T47D (cell line): ENCODE data around the gene NPTX1.
A peak's percentile ranks its signal among the peaks of the same experiment; 100 is the strongest.

ENCODE experiments used
- DNase-seq, 2 experiments: peaks; one replicate each; pipeline versions ENCODE4 v3.0.0 to v3.0.0-alpha.2; 2011 to 2012; ENCODE audit warnings: low read depth in 1 of 2, low spot score in 1 of 2
- JUND ChIP-seq: IDR thresholded peaks from 2 replicates; pipeline ENCODE4 v1.6.1; 2012; ENCODE audit warnings: low read depth
- in situ Hi-C: cut with HindIII; loops from 2 replicates; pipeline ENCODE4 v1.10.0; 2016; ENCODE audit warnings: low sequenced_read_pairs, low pct_unique_long_range_greater_than_20kb

The NPTX1 gene, protein sequence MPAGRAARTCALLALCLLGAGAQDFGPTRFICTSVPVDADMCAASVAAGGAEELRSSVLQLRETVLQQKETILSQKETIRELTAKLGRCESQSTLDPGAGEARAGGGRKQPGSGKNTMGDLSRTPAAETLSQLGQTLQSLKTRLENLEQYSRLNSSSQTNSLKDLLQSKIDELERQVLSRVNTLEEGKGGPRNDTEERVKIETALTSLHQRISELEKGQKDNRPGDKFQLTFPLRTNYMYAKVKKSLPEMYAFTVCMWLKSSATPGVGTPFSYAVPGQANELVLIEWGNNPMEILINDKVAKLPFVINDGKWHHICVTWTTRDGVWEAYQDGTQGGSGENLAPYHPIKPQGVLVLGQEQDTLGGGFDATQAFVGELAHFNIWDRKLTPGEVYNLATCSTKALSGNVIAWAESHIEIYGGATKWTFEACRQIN

DNA sequence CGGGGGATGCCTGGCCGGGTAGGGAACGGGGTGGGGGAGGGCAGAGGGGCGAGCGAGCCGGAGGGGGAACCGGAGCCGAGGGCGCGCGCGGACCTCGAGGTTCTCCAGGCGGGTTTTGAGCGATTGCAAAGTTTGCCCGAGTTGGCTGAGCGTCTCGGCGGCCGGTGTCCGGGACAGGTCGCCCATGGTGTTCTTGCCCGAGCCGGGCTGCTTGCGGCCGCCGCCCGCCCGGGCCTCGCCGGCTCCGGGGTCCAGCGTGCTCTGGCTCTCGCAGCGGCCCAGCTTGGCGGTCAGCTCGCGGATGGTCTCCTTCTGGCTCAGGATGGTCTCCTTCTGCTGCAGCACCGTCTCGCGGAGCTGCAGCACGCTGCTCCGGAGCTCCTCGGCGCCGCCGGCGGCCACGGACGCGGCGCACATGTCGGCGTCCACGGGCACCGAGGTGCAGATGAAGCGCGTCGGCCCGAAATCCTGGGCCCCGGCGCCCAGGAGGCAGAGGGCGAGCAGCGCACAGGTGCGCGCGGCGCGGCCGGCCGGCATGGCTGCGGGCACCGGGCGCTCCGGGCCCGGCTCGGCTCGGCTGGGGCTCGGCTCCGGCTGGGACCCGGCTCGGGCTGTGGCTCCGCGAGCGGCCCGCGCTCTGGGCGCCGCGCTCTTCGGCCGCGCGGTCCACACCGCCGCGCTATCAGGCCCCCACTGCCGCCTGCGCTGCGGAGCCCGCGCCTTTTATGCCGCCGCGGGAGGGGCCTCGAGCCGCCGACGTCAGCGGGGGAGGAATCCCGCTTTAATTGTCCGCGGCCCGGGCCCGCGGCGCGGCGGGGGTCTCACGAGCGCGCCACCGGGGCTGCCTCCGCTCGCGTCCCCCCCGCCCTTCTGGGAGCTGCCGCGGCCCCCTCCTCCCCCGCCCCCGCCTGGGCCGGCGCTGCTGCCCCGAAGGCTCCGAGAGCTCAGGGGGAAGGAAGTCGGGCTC is at the start of gene NPTX1:
NPTX1 (minus strand) TSS at position 698 of the 967 bp plus-strand sequence; CDS start at position 537, 161 bp downstream.
- in situ Hi-C loops, result no loop called here
- TF ChIP-seq JUND, result no peak
- DNase-seq, result peak; percentile 58 to 88

DNA sequence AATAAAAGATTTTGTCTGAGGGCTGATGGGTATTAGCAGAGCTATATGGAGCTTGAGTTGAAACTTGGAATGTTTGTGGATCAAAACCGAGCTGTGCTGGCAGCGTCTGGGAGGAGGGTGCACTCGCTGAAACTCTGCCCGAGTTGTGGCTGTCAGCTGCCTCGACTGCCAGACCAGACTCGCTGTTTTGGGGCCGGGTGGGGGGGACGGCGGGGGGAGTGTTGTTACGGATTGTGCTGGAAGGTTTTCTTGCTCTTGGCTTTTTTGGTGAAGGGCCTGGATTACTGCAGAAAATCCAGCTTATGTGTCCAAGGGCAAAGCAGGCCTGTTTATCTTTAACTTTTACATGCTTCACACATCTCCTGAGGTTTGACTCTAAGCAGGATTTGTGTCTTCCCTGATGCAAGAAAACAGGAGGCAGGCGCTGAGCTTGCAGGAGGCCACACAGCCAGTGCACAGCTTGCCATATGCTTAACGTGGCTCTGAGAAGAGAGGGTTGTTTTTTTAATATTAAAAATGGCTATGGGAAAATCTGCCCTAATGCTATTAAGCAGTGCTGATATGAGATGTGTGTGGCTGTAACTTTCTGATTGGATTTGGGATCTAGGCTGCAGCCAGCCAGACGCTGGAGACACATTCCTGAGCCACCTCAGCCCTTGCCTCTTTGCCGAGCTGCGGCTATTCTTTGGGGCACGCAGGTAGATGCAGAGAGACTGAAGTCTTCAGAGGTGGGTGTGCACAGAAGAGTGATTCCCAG is 47.7 kb upstream of the NPTX1 start:
- no peak for DNase-seq
- in situ Hi-C loops, result no loop called here
- no peak for TF ChIP-seq JUND

DNA sequence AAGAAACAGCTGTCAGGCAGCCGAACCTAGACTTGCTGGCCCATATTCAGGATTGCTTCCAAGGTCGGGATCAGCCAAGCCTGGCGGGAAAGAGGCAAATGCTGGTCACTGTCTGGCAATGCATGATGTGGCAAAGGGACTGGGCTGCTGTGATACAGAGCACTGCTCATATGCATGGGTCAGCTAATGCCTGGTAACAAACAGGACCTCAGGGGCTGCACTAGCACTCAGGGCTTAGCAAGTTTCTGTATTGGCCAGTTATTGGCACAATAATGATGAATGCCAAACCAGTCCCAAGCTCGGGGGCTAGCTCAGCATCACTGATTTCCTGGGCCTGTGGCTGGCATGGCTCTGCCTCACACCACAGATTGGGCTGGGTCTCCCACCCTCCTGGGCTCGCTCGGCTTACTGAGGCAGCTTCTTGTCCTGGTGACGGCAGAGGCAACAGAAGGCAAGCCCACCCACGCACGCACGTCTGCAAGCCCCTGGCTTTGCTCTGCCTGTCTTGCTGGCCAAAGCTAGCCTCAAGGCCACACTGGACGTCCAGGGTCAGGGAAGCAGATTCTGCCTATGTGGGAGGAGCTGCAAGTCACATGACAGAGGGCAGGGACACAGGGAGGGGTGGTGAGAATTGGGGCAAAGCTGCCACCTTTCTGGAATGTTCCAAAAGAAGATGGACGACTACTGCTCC is 46.8 kb upstream of the NPTX1 start:
- in situ Hi-C loops, result no loop called here
- no peak for TF ChIP-seq JUND
- DNase-seq, result no peak

DNA sequence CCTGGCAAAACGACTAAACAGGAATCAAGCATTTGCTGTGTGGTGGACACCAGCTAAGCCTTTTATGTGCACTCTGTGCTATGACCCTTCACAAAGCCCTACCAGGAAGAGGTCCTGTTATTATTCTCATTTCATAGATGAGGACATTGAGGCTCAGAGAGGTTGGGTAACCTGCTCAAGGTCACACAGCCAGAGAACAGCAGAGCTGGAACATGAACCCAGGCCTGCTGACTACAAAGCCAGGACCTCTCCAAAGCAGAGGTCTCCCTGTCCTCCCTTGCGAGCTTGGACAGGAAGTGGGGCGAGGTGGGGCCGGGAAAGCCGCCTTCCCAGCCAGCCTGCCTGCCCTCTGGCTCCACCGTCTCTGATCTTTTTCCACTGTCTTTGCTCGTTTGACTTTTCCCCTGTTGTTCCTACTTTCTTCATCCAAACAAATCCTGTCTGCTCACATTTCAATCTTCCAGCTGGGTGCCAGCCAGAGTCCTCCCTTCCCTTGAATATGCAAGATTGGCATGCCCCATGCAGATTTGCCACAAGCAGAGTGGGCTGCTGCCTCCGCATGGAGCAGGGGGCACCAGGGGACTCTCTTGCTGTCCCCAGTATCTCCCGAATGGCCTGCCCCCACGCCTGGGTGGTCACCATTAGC is 44.5 kb upstream of the NPTX1 start:
- in situ Hi-C loops, result no loop called here
- DNase-seq, result no peak
- TF ChIP-seq JUND, result no peak

DNA sequence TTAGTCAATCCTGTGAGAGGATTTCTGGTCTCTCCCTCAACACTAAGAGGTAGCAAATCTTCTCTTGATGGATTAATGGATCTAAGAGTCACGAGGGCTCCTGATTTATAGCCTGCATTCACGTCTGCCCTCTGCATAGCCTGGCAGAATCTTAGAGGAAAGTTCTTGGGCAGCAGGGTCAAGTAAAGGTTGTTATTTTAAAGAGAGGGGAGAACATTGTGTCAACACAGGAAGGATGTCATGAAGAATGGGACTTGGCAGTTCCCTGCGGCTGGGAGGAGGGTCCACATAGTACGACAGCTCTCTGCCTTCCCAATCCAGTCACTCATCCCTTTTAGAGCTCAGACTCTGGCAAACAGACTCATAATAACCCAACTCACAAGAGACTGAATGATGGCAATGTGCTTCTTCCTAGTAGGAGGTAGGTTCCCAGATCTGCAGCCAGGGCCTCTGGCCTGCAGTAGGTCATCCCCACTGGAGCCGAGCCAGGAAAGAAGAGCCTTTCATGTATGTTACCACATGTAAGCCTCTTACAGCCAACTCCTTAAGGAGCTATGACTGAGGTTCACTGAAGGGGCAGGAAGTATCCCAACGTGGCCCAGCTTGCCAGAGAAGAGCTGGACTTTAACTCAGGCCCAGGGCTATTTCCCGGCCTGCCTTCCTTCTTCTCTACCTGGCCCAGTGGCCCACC is 42.8 kb upstream of the NPTX1 start:
- in situ Hi-C loops, result no loop called here
- no peak for DNase-seq
- TF ChIP-seq JUND, result no peak

DNA sequence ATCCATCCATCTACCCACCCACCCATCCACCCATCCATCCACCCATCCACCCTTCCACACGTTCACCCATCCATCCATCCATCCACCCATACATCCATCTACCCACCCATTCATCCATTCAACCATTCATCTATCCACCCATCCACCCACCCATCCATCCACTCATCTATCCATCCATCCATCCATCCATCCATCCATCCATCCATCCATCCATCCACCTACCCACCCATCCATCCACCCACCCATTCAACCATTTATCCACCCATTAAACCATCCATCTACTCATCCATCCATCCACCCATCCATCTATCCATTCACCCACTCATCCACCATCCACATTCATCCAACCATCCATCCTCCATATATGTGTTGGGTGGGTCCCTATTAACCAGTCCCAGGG is 42.0 kb upstream of the NPTX1 start:
- DNase-seq, result no peak

DNA sequence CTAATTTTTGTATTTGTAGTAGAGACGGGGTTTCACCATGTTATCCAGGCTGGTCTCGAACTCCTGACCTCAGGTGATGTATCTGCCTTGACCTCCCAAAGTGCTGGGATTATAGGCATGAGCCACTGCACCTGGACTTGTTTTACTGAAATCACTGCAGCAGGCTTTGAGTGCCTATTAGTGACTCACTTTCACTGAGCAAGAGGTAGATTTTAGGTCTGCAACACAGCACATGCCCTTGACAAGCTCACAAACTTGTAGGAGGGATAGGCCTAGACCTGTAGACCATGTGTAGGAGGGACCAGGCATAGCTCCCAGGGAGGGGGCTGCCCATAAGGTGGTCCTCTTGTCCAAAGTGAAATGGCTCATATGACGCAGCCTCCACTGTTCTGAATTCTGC is 41.2 kb upstream of the NPTX1 start:
- in situ Hi-C loops, result no loop called here
- TF ChIP-seq JUND, result no peak
- DNase-seq, result no peak

More for the DNA sequence above, 42.0 kb upstream of the NPTX1 start:
- in situ Hi-C loops, result no loop called here
- TF ChIP-seq JUND, result no peak

DNA sequence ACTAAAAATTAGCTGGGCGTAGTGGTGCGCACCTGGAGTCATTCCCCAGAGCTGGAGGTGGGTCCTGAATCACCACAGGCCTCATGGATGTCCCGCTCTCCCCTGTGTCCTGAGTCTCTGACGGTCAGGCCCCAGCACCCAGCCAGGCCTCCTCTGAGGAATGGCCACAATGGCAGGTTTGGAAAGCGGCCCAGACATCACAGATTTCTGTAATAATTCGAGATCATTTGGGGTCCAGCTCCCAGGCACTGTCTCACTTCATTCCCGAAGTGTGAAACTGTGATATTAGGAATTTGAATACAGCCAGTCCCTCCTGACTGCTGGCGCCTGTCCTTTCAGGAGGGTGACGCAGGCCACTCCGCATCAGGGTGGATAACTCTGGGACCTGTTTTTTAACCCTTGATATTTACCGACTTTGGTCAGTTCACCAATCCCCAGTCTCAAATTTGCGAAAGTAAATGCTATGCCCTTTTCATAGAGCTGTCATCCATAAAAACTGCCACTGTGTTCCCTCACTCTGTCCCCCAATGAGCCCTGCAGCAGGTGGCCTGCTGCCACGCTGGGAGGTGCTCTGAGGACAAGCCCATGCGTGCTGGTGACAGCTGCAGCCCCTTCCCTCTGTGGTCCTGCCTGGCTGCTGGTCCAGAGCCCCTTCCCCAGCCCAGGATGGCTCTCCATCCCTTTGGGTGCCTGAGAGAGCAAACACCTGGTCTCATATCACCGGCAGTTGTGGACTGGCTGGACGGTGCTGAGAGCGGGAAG is 39.9 kb upstream of the NPTX1 start:
- in situ Hi-C loops, result no loop called here
- TF ChIP-seq JUND, result no peak
- no peak for DNase-seq

DNA sequence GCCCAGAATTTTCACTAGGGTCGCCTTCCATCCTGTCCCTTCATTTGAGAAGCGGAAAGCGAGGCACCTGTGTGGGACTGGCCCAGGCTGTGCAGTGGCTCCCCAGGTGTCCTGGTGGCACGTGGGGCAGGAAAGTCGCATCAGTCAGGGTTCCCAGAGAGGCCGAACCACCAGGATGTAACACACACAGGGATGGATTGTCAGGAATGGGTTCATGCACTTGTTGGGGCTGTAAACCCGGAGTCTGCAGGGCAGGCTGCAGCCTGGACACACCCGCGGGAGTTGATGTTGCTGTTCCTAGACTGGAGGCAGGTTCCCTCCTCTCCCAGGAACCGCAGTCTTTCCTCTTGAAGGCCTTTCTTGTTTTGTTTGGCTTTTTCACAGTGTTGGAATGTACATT is 37.5 kb upstream of the NPTX1 start:
- in situ Hi-C loops, result no loop called here
- TF ChIP-seq JUND, result no peak
- DNase-seq, result no peak

DNA sequence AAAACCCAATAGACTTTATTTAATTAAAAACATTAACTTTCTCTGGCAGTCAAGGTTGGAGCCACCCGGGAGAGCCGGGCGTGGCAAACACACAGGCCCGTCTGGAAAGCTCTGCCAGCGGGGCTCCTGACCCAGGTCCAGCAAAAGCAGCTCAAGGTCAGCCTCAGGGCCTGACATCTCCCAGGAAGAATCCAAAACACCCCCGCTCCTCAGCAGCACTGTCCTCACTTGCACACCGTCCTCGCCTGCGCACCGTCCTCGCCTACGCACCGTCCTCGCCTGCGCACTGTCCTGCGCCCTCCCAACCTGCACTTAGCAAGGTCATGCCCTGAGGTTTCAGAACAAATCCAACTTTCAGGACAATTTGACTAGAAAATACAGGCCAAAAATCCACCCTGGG is 36.8 kb upstream of the NPTX1 start:
- no peak for TF ChIP-seq JUND
- in situ Hi-C loops, result no loop called here
- DNase-seq, result no peak
